Loucy (cell line): Measurements from ENCODE around the gene HMCES.

ENCODE experiments used
- CTCF ChIP-seq: fragments of 200-600 bp; sonication (generic); conservative IDR thresholded peaks from 2 replicates; pipeline ENCODE4 v1.5.1; 2014; ENCODE audit warnings: mild to moderate bottlenecking, antibody characterized with exemption, low read length
- EZH2phosphoT487 ChIP-seq: fragments of 200-600 bp; IDR thresholded peaks from 2 replicates; pipeline ENCODE4 v1.6.1; 2018; ENCODE audit warnings: antibody characterized with exemption, mild to moderate bottlenecking, moderate library complexity, borderline replicate concordance

- TF ChIP-seq CTCF (no peak), EZH2phosphoT487 (no peak)
These were observed 36.7 kb downstream of the HMCES start for GRCh38 chr3:129315223-129315997.
